SK-N-SH treated with all-trans-retinoic acid at 6 μM for 48 hours (cell line): ENCODE data around the gene FEN1.

Experiments
- ATAC-seq: fragments of 200-7000 bp; cut with Tn5 transposase; 3 replicates; pipeline ENCODE4 v1.9.1; 2020; ENCODE audit warnings: mild to moderate bottlenecking, moderate library complexity
- ARNTL ChIP-seq: fragments of 450-650 bp; formaldehyde crosslinking; IDR thresholded peaks from 2 replicates; pipeline ENCODE4 v1.5.0; 2020; ENCODE audit warnings: low read depth, mild to moderate bottlenecking, moderate library complexity, borderline replicate concordance
- BACH2 ChIP-seq: fragments of 250-450 bp; sonication (Bioruptor Pico); IDR thresholded peaks from 2 replicates; pipeline ENCODE4 v1.9.0; 2021; ENCODE audit warnings: mild to moderate bottlenecking, borderline replicate concordance
- CREB5 ChIP-seq: fragments of 250-450 bp; sonication (Bioruptor Pico); IDR thresholded peaks from 2 replicates; pipeline ENCODE4 v1.5.1; 2020; ENCODE audit warnings: low read depth, mild to moderate bottlenecking, moderate library complexity
- CSDC2 ChIP-seq: fragments of 250-450 bp; sonication (Bioruptor Pico); IDR thresholded peaks from 2 replicates; pipeline ENCODE4 v1.5.0; 2020; ENCODE audit warnings: mild to moderate bottlenecking, moderate library complexity
- CSRNP3 ChIP-seq: fragments of 250-450 bp; sonication (Bioruptor Pico); IDR thresholded peaks from 2 replicates; pipeline ENCODE4 v1.5.1; 2021; ENCODE audit warnings: mild to moderate bottlenecking, moderate library complexity
- ESRRG ChIP-seq: fragments of 250-450 bp; sonication (Bioruptor Pico); IDR thresholded peaks from 2 replicates; pipeline ENCODE4 v1.6.1; 2021; ENCODE audit warnings: mild to moderate bottlenecking
- ISL1 ChIP-seq: fragments of 250-450 bp; sonication (Bioruptor Pico); IDR thresholded peaks from 2 replicates; pipeline ENCODE4 v2.1.2; 2022; ENCODE audit warnings: mild to moderate bottlenecking, moderate library complexity
- OSR1 ChIP-seq: fragments of 250-450 bp; sonication (Bioruptor Pico); IDR thresholded peaks from 2 replicates; pipeline ENCODE4 v1.8.0; 2022; ENCODE audit warnings: moderate library complexity, mild to moderate bottlenecking, inconsistent platforms
- PATZ1 ChIP-seq: fragments of 250-450 bp; sonication (Bioruptor Pico); IDR thresholded peaks from 2 replicates; pipeline ENCODE4 v1.8.0; 2020; ENCODE audit warnings: mild to moderate bottlenecking, moderate library complexity, borderline replicate concordance
- POU6F1 ChIP-seq: fragments of 250-450 bp; sonication (Bioruptor Pico); IDR thresholded peaks from 2 replicates; pipeline ENCODE4 v1.8.0; 2021; ENCODE audit warnings: low read depth, mild to moderate bottlenecking, moderate library complexity, borderline replicate concordance
- PPARA ChIP-seq: fragments of 250-450 bp; sonication (Bioruptor Pico); IDR thresholded peaks from 2 replicates; pipeline ENCODE4 v1.5.0; 2020; ENCODE audit warnings: mild to moderate bottlenecking, borderline replicate concordance
- RARB ChIP-seq: fragments of 250-450 bp; sonication (Bioruptor Pico); IDR thresholded peaks from 2 replicates; pipeline ENCODE4 v1.8.0; 2021; ENCODE audit warnings: mild to moderate bottlenecking, moderate library complexity
- SNAI2 ChIP-seq: fragments of 250-450 bp; sonication (Bioruptor Pico); IDR thresholded peaks from 2 replicates; pipeline ENCODE4 v1.5.0; 2020; ENCODE audit warnings: mild to moderate bottlenecking, moderate library complexity
- TCF4 ChIP-seq: fragments of 250-450 bp; sonication (Bioruptor Pico); IDR thresholded peaks from 2 replicates; pipeline ENCODE4 v1.8.0; 2021; ENCODE audit warnings: mild to moderate bottlenecking, moderate library complexity, borderline replicate concordance
- TOX ChIP-seq: fragments of 250-450 bp; sonication (Bioruptor Pico); IDR thresholded peaks from 2 replicates; pipeline ENCODE4 v1.8.0; 2021; ENCODE audit warnings: mild to moderate bottlenecking, moderate library complexity, borderline replicate concordance
- TSHZ2 ChIP-seq: fragments of 250-450 bp; sonication (Bioruptor Pico); IDR thresholded peaks from 2 replicates; pipeline ENCODE4 v1.5.0; 2020; ENCODE audit warnings: mild to moderate bottlenecking, moderate library complexity
- ZC3H10 ChIP-seq: fragments of 250-450 bp; sonication (Bioruptor Pico); IDR thresholded peaks from 2 replicates; pipeline ENCODE4 v1.5.1; 2021; ENCODE audit warnings: mild to moderate bottlenecking, moderate library complexity
- ZFP3 ChIP-seq: fragments of 250-450 bp; sonication (Bioruptor Pico); IDR thresholded peaks from 2 replicates; pipeline ENCODE4 v1.5.0; 2020; ENCODE audit warnings: mild to moderate bottlenecking, moderate library complexity
- ZFP30 ChIP-seq: fragments of 450-650 bp; formaldehyde crosslinking; IDR thresholded peaks from 2 replicates; pipeline ENCODE4 v1.5.0; 2022; ENCODE audit warnings: mild to moderate bottlenecking, moderate library complexity
- ZNF565 ChIP-seq: fragments of 450-650 bp; formaldehyde crosslinking; conservative IDR thresholded peaks from 2 replicates; pipeline ENCODE4 v1.5.0; 2020; ENCODE audit warnings: low read depth, mild to moderate bottlenecking, moderate library complexity
- ZNF70 ChIP-seq: fragments of 450-650 bp; formaldehyde crosslinking; IDR thresholded peaks from 2 replicates; pipeline ENCODE4 v1.5.0; 2020; ENCODE audit warnings: mild to moderate bottlenecking, moderate library complexity
- ZNF8 ChIP-seq: fragments of 450-650 bp; formaldehyde crosslinking; IDR thresholded peaks from 2 replicates; pipeline ENCODE4 v1.5.0; 2020; ENCODE audit warnings: mild to moderate bottlenecking, moderate library complexity

The FEN1 gene

GRCh38 chr11:61800331-61801281, 7.9 kb downstream of the FEN1 start:
- TF ChIP-seq ZC3H10 (no peak), PPARA (CRISPR knock-in tag) (no peak), PATZ1 (CRISPR knock-in tag) (no peak), CREB5 (CRISPR knock-in tag) (no peak), ZFP3 (CRISPR knock-in tag) (no peak), ZFP30 (CRISPR knock-in tag) (no peak), TCF4 (CRISPR knock-in tag) (no peak), POU6F1 (no peak), CSRNP3 (CRISPR knock-in tag) (no peak), ZNF70 (no peak), ESRRG (no peak), BACH2 (no peak), RARB (CRISPR knock-in tag) (no peak), ZNF565 (CRISPR knock-in tag) (no peak), CSDC2 (CRISPR knock-in tag) (no peak), TOX (no peak), ISL1 (CRISPR knock-in tag) (no peak)
- ATAC-seq, result no peak

- no peak for TF ChIP-seq ESRRG
- TF ChIP-seq ZNF8 (CRISPR knock-in tag), result no peak
- no peak for TF ChIP-seq TOX
- TF ChIP-seq POU6F1, result no peak
- no peak for TF ChIP-seq ZFP3 (CRISPR knock-in tag)
- TF ChIP-seq OSR1, result no peak
- no peak for TF ChIP-seq ZNF70
- TF ChIP-seq ISL1 (CRISPR knock-in tag), result no peak
- no peak for TF ChIP-seq CSRNP3 (CRISPR knock-in tag)
- ATAC-seq, result no peak
Observed at GRCh38 chr11:61802605-61803004, 9.9 kb downstream of the FEN1 start.

- no peak for ATAC-seq
- TF ChIP-seq ARNTL (CRISPR knock-in tag), result no peak
- TF ChIP-seq RARB (CRISPR knock-in tag), result no peak
- TF ChIP-seq PPARA (CRISPR knock-in tag), result no peak
- TF ChIP-seq CREB5 (CRISPR knock-in tag), result no peak
- no peak for TF ChIP-seq ZNF8 (CRISPR knock-in tag)
- TF ChIP-seq BACH2, result no peak
- TF ChIP-seq OSR1, result no peak
- no peak for TF ChIP-seq SNAI2 (CRISPR knock-in tag)
- no peak for TF ChIP-seq ZFP30 (CRISPR knock-in tag)
- no peak for TF ChIP-seq TSHZ2 (CRISPR knock-in tag)
- TF ChIP-seq TCF4 (CRISPR knock-in tag), result no peak
- no peak for TF ChIP-seq ZNF70
Observed at GRCh38 chr11:61803889-61804647, 11.4 kb downstream of the FEN1 start.
